NCI-H2081 treated with DMSO at 0.1 percent for 48 hours (cell line): ENCODE measurements around the gene EPHB3.

Experiments
- DNase-seq: peaks from one replicate; lab custom pipeline; 2025; lab: John Stamatoyannopoulos, UW

The EPHB3 gene

GRCh38 chr3:184564685-184565385 lies 3.2 kb downstream of the EPHB3 start:
- DNase-seq, result no peak

- no peak for DNase-seq
Observed at GRCh38 chr3:184565421-184566211, 4.0 kb downstream of the EPHB3 start.

DNA sequence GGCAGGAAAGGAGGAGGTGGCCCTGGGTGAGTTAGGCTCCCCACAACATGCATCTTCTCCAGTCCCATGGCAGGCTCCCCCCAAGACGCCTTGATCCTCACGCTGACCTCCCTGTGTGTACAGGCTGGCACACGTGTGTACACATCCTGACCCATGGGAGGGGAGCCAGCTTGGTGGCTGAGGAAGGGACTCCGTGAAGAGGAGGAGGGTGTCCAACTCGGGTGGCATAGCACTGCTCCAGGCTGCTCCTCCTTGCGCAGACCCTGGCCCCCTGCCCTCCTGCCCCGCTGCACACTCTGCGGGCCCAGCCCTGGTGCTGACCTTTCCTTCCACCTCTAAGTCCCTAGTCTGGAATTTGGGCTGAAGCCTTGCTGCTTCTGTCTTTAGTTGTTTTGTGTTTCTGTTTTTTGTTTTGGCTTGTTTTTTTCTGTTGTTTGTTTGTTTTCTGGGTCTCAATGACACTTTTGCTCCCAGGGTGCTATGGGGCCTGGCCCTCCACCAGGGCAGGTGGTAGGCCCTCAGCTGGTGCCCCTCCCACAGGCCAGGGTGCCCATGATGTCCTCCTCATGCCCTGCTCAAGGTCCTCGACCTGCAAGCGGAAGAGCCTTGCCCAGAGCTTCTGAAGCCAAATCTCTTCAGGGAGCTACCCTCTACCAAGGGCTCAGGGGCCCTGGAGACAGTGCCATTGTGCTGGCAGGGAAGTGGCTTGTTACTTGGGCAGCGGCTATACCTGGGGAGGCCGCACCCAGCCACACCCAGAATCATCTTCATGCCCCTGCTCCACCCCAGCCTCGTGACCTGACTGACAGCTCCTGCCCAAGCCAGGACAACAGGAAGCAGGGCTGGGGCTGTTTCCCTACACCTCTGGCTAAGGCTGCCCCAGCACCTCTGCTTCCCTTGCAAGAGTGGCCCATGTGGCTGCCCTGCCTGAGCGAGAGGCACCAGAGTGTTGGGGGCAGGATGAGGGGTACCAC lies 5.1 kb downstream of the EPHB3 start:
- no peak for DNase-seq

GRCh38 chr3:184567946-184568559 lies 6.5 kb downstream of the EPHB3 start:
- DNase-seq, result no peak

GRCh38 chr3:184568560-184568923 lies 7.0 kb downstream of the EPHB3 start:
- DNase-seq, result no peak

GRCh38 chr3:184568924-184569829 lies 7.6 kb downstream of the EPHB3 start:
- DNase-seq, result no peak

DNA sequence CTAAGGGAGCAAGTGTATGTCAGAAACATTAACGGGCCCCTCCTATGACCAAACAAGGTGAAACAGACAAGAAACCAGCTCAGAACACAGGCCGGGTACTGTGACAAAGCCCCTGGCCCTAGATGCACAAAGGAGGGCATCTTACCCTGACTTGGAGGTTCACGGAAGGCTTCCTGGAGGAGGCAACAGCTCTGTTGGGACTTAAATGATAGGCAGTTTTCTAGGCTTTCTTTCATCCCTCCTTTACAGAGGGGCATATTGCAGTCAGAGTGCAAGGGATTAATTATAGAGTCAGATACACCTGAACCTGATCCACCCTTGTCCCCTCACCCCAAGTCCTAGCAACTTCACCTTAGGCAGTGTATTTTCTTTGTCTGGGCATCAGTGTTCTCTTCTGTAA lies 8.4 kb downstream of the EPHB3 start:
- no peak for DNase-seq

GRCh38 chr3:184570489-184570888 lies 8.9 kb downstream of the EPHB3 start:
- no peak for DNase-seq

- DNase-seq, result no peak
Observed at GRCh38 chr3:184571750-184572377, 10.3 kb downstream of the EPHB3 start.

- no peak for DNase-seq
Observed at GRCh38 chr3:184572633-184573270, 11.2 kb downstream of the EPHB3 start.

DNA sequence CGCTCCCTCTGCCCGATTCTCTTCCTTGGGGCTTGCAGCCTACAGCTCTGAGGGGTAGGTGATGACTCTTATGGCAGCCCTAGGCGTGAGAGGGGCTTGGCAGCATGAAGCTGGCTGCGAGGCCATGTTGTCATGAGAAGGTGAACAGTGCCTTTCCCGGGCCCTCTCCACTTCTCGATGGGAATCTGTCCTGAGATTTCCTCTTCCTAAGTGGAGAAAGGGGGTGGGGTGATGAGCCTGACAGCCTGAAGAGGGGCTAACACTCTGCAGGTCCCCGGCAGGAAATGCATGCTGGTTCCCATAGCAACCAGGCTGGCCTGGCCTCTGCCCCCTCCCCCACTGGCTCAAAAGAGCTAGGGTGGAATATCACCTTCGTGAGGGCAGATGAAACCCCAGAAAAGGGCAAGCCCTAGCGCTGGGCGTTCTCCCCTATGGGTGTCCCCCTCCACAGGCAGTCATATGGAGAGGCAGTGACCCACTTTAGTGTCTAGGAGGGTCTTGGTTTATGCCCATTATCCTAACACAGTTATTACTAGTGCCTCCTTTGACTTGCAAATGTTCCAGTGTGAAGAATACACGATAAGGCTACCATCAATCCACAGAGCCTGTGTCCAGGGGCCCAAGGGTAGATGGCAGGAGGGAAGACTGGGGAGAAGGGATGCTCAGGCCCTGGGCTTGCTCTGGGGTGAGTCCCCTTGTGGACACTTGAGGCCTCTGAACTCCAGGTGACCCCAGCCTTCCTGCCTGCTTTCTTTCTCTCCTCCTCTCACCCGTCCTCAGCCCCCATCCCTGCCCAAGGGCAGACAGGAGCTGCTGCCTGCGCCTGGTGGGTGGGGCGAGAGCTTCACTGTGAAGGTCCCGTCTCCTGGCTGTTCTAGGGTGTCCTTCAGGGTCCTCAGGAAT lies 13.2 kb downstream of the EPHB3 start:
- no peak for DNase-seq

DNA sequence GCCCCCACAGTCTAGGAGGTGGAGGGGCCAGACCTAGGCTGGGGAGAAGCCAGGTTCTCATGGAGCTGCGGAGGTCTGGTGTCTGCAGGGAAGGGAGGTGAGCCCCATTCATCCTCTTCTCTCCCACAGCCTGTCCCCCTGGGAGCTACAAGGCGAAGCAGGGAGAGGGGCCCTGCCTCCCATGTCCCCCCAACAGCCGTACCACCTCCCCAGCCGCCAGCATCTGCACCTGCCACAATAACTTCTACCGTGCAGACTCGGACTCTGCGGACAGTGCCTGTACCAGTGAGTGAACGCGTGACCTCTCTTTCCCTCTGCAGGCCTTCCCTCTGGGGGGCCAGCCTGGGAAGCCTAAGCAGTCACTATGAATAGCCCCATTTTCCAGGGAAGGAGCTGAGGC lies 14.1 kb downstream of the EPHB3 start:
- no peak for DNase-seq

GRCh38 chr3:184576457-184577240 lies 15.1 kb downstream of the EPHB3 start:
- DNase-seq, result no peak

- no peak for DNase-seq
Observed at GRCh38 chr3:184577546-184577945, 16.0 kb downstream of the EPHB3 start.

GRCh38 chr3:184578218-184578617 lies 16.6 kb downstream of the EPHB3 start:
- DNase-seq, result no peak

- DNase-seq, result no peak
Observed at GRCh38 chr3:184578822-184579221, 17.2 kb downstream of the EPHB3 start.

- no peak for DNase-seq
Observed at GRCh38 chr3:184579513-184579912, 17.9 kb downstream of the EPHB3 start.

DNA sequence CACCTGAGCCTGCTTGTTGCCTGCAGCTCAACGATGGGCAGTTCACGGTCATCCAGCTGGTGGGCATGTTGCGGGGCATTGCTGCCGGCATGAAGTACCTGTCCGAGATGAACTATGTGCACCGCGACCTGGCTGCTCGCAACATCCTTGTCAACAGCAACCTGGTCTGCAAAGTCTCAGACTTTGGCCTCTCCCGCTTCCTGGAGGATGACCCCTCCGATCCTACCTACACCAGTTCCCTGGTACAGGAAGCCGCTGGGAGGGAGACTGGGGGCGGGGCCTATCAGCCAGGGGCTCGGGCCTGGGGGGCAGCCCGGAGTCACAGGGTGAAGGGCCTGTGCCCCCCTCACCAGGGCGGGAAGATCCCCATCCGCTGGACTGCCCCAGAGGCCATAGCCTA lies 18.8 kb downstream of the EPHB3 start:
- no peak for DNase-seq
